Ascending aorta (tissue), 2 donors: ENCODE data around the gene TSPAN15. TPM values are rescaled to one million over a fixed set of nuclear protein-coding genes. Genes with fewer than 3 reads are reported as not detected.
"Not testable (repeated sequence)": the region's sequence is repeated elsewhere in the genome, so short reads cannot be mapped to it uniquely, and the experiment has no call there.

Experiments used
- DNase-seq, 2 donors: peaks; one replicate each; pipeline ENCODE4 v3.0.0-alpha.2; 2019; ENCODE audit warnings: low spot score in 2 of 2
- H3K27ac ChIP-seq, 2 donors: fragments of 200-600 bp; sonication (generic); one replicate each; pipeline ENCODE4 v1.5.1; 2016 to 2017; ENCODE audit warnings: mild to moderate bottlenecking in 1 of 2
- H3K27me3 ChIP-seq: fragments of 200-600 bp; sonication (generic); one replicate; pipeline ENCODE4 v1.5.1; 2017
- H3K36me3 ChIP-seq, 2 donors: fragments of 200-600 bp; sonication (generic); one replicate each; pipeline ENCODE4 v1.5.1; 2016
- H3K4me1 ChIP-seq, 2 donors: fragments of 200-600 bp; sonication (generic); one replicate each; pipeline ENCODE4 v1.5.1; 2016 to 2017; ENCODE audit warnings: mild to moderate bottlenecking in 1 of 2
- H3K4me3 ChIP-seq, 2 donors: fragments of 200-600 bp; sonication (generic); one replicate each; pipeline ENCODE4 v1.5.1; 2016 to 2017; ENCODE audit warnings: mild to moderate bottlenecking in 1 of 2
- H3K9me3 ChIP-seq, 2 donors: fragments of 200-600 bp; sonication (generic); one replicate each; pipeline ENCODE4 v1.5.1; 2016
- CTCF ChIP-seq, 3 experiments: fragments of 200-600 bp in 2 of 3; fragments of 450-650 bp in 1 of 3; sonication (generic) in 2 of 3; IDR thresholded peaks; one replicate each; pipeline ENCODE4 v1.5.1; 2016 to 2019; ENCODE audit warnings: antibody characterized with exemption in 3 of 3, mild to moderate bottlenecking in 1 of 3, moderate library complexity in 1 of 3
- intact Hi-C: fragments of 100-400 bp; cut with DNase I; formaldehyde crosslinking; loops from one replicate; pipeline ENCODE4 v1.15.1; 2023
- total RNA-seq: library from RNA; depleted of rRNA; stranded (reverse); fragments of >200 nt; gene quantifications from one replicate; pipeline ENCODE4 v1.1.0, GENCODE V29; 2016

The TSPAN15 gene
- total RNA-seq, 1 donor from 2014 or later = 31.9 TPM

- Histone ChIP-seq H3K9me3 (no peaks in the 10 kb centered on the region), H3K4me1 (no peaks in the 10 kb centered on the region), H3K27ac (no peak overlapping the region), H3K27me3 (no peaks in the 10 kb centered on the region), H3K36me3 (no peaks in the 10 kb centered on the region), H3K4me3 (no peak overlapping the region)
- intact Hi-C loops = no loop called here
- TF ChIP-seq CTCF (IDR thresholded peaks at IDR 0.05) = no peak
- DNase-seq = no peak
These were observed 4.6 kb upstream of the TSPAN15 start for GRCh38 chr10:69446650-69447151.

- Histone ChIP-seq H3K36me3 (no peaks in the 10 kb centered on the region), H3K9me3 (no peaks in the 10 kb centered on the region), H3K4me1 (no peaks in the 10 kb centered on the region), H3K27ac (no peak overlapping the region), H3K27me3 (no peaks in the 10 kb centered on the region), H3K4me3 (no peak overlapping the region)
- peak; percentile 24 to 43 (median 37) for TF ChIP-seq CTCF (IDR thresholded peaks at IDR 0.05)
- intact Hi-C loops = no loop called here
- peak in 1 of 2 donors; percentile 78 for DNase-seq
These were observed 1.4 kb upstream of the TSPAN15 start for GRCh38 chr10:69449841-69450240.

GRCh38 chr10:69450395-69450794 lies 870 bp upstream of the TSPAN15 start:
- H3K4me3 ChIP-seq, H3K4me1 ChIP-seq, DNase-seq, H3K36me3 ChIP-seq, intact Hi-C loops, H3K27ac ChIP-seq, H3K9me3 ChIP-seq, H3K27me3 ChIP-seq: not testable (repeated sequence)

GRCh38 chr10:69451784-69452251 lies 553 bp downstream of the TSPAN15 start:
- Histone ChIP-seq H3K27ac (no peak overlapping the region), H3K4me1 (no peaks in the 10 kb centered on the region)

GRCh38 chr10:69452676-69453415 lies 1.6 kb downstream of the TSPAN15 start:
- Histone ChIP-seq H3K27ac (no peak overlapping the region), H3K36me3 (no peaks in the 10 kb centered on the region), H3K27me3 (no peaks in the 10 kb centered on the region), H3K4me1 (no peaks in the 10 kb centered on the region), H3K9me3 (no peaks in the 10 kb centered on the region), H3K4me3 (no peak overlapping the region)
- no peak for TF ChIP-seq CTCF (IDR thresholded peaks at IDR 0.05)
- intact Hi-C loops = no loop called here
- no peak for DNase-seq

More at GRCh38 chr10:69451784-69452251, 553 bp downstream of the TSPAN15 start:
- H3K4me3 ChIP-seq = peak overlapping the region; percentile 68 to 71
- DNase-seq = no peak
- no peaks in the 10 kb centered on the region for H3K36me3 ChIP-seq
- intact Hi-C loops = no loop called here
- H3K27me3 ChIP-seq = no peaks in the 10 kb centered on the region
- no peaks in the 10 kb centered on the region for H3K9me3 ChIP-seq
- TF ChIP-seq CTCF (IDR thresholded peaks at IDR 0.05) = no peak

GRCh38 chr10:69453795-69454194 lies 2.5 kb downstream of the TSPAN15 start:
- no peaks in the 10 kb centered on the region for H3K4me1 ChIP-seq
- H3K4me3 ChIP-seq = no peak overlapping the region
- intact Hi-C loops = no loop called here
- TF ChIP-seq CTCF (IDR thresholded peaks at IDR 0.05) = no peak
- DNase-seq = no peak
- H3K9me3 ChIP-seq = no peaks in the 10 kb centered on the region
- no peak overlapping the region for H3K27ac ChIP-seq
- no peaks in the 10 kb centered on the region for H3K36me3 ChIP-seq
- no peaks in the 10 kb centered on the region for H3K27me3 ChIP-seq
